GM12878 (cell line): Measurements from ENCODE around the gene HMOX2. TPM values are rescaled to one million over a fixed set of nuclear protein-coding genes. Genes with fewer than 3 reads are reported as not detected.

ENCODE experiments used
- BCL3 ChIP-seq: IDR thresholded peaks from 2 replicates; pipeline ENCODE4 v1.6.1; 2011; ENCODE audit warnings: borderline replicate concordance, low read depth, mild to moderate bottlenecking, moderate library complexity, low read length; ENCODE audit not compliant: insufficient read depth, poor library complexity, severe bottlenecking
- BRCA1 ChIP-seq: IDR thresholded peaks from 2 replicates; pipeline ENCODE4 v1.6.1; 2011; ENCODE audit warnings: low read depth, low read length, improper control_type of control experiment
- CTCF ChIP-seq, 3 experiments: IDR thresholded peaks in 2 of 3; conservative IDR thresholded peaks in 1 of 3; 2 replicates each; pipeline ENCODE4 v1.5.1; 2011; ENCODE audit warnings: low read depth in 3 of 3, low read length in 3 of 3, mild to moderate bottlenecking in 3 of 3, control low read depth in 2 of 3, moderate library complexity in 2 of 3, inconsistent platforms in 1 of 3, mixed read lengths in 1 of 3; ENCODE audit not compliant: control insufficient read depth in 2 of 3, insufficient read depth in 1 of 3; ENCODE audit errors: extremely low read depth in 1 of 3
- E4F1 ChIP-seq: fragments of 450-650 bp; IDR thresholded peaks from 2 replicates; pipeline ENCODE4 v1.6.1; 2018; ENCODE audit warnings: borderline replicate concordance, mild to moderate bottlenecking; ENCODE audit not compliant: partially characterized antibody
- IKZF1 ChIP-seq: fragments of 450-650 bp; conservative IDR thresholded peaks from 2 replicates; pipeline ENCODE4 v1.6.1; 2017; ENCODE audit warnings: antibody characterized with exemption, mild to moderate bottlenecking
- IKZF2 ChIP-seq, 2 experiments: fragments of 450-650 bp; IDR thresholded peaks; 2 replicates each; pipeline ENCODE4 v1.6.1; 2017; ENCODE audit warnings: mild to moderate bottlenecking in 2 of 2, moderate library complexity in 2 of 2
- MEF2A ChIP-seq: IDR thresholded peaks from 2 replicates; pipeline ENCODE4 v1.6.1; 2011; ENCODE audit warnings: low read depth, mild to moderate bottlenecking, low read length, moderate library complexity; ENCODE audit not compliant: insufficient read depth
- MTA2 ChIP-seq: fragments of 450-650 bp; IDR thresholded peaks from 2 replicates; pipeline ENCODE4 v1.6.1; 2016; ENCODE audit warnings: low read depth, mild to moderate bottlenecking, moderate library complexity
- NFIC ChIP-seq: IDR thresholded peaks from 2 replicates; pipeline ENCODE4 v1.6.1; 2012; ENCODE audit warnings: low read depth, mild to moderate bottlenecking, inconsistent platforms, low read length, moderate library complexity
- RFX5 ChIP-seq: IDR thresholded peaks from 2 replicates; pipeline ENCODE4 v1.6.1; 2011; ENCODE audit warnings: low read depth, low read length, improper control_type of control experiment
- SREBF2 ChIP-seq: IDR thresholded peaks from 2 replicates; pipeline ENCODE4 v1.6.1; 2012; ENCODE audit warnings: mild to moderate bottlenecking, low read length
- TCF12 ChIP-seq: IDR thresholded peaks from 2 replicates; pipeline ENCODE4 v1.6.1; 2011; ENCODE audit warnings: low read depth, mild to moderate bottlenecking, low read length
- TCF3 ChIP-seq: IDR thresholded peaks from 2 replicates; pipeline ENCODE4 v1.6.1; 2012; ENCODE audit warnings: low read depth, mild to moderate bottlenecking, low read length, borderline replicate concordance; ENCODE audit not compliant: insufficient read depth
- ZSCAN29 ChIP-seq: fragments of 450-650 bp; IDR thresholded peaks from 2 replicates; pipeline ENCODE4 v1.6.1; 2017; ENCODE audit warnings: mild to moderate bottlenecking, moderate library complexity
- polyA plus RNA-seq, 11 experiments: library from polyadenylated mRNA; depleted of rRNA in 4 of 11; unstranded in 6 of 11; stranded (reverse) in 5 of 11; fragments of >200 nt; fragmentation: Nextera tagmentation in 4 of 11; fragmentation: Illumina TruSeq in 1 of 11; extraction: Ambion mirVana in 4 of 11; extraction: Trizol in 1 of 11; gene quantifications; 1 replicate in 1 of 11; 2 replicates in 10 of 11; pipeline versions ENCODE4 v1.2.1 to v1.2.3, GENCODE V29; 2011 to 2016; ENCODE audit warnings: inconsistent platforms in 2 of 11, missing spikeins in 2 of 11, low read depth in 1 of 11
- total RNA-seq, 4 experiments: library from RNA; depleted of rRNA in 3 of 4; stranded (reverse); fragments of >200 nt in 3 of 4; fragmentation: Illumina TruSeq in 1 of 4; extraction: Trizol in 1 of 4; gene quantifications; 2 replicates each; pipeline versions ENCODE4 v1.2.1 to v1.2.3, GENCODE V29; 2013 to 2021
- TF ChIP-seq, protein P1 (sequence below): fragments of 450-650 bp; IDR thresholded peaks from 2 replicates; pipeline ENCODE4 v1.6.1; 2014; ENCODE audit warnings: mild to moderate bottlenecking
- TF ChIP-seq, protein P2 (sequence below): fragments of 450-650 bp; IDR thresholded peaks from 2 replicates; pipeline ENCODE4 v1.6.1; 2016; ENCODE audit warnings: mild to moderate bottlenecking, moderate library complexity, borderline replicate concordance

Gene HMOX2
- total and polyA plus RNA-seq, 10 of the 15 experiments (the other 5 are each of a cell fraction or from before 2014, with no cell fraction given) = 26.4 to 111 (median 57.8) TPM

DNA sequence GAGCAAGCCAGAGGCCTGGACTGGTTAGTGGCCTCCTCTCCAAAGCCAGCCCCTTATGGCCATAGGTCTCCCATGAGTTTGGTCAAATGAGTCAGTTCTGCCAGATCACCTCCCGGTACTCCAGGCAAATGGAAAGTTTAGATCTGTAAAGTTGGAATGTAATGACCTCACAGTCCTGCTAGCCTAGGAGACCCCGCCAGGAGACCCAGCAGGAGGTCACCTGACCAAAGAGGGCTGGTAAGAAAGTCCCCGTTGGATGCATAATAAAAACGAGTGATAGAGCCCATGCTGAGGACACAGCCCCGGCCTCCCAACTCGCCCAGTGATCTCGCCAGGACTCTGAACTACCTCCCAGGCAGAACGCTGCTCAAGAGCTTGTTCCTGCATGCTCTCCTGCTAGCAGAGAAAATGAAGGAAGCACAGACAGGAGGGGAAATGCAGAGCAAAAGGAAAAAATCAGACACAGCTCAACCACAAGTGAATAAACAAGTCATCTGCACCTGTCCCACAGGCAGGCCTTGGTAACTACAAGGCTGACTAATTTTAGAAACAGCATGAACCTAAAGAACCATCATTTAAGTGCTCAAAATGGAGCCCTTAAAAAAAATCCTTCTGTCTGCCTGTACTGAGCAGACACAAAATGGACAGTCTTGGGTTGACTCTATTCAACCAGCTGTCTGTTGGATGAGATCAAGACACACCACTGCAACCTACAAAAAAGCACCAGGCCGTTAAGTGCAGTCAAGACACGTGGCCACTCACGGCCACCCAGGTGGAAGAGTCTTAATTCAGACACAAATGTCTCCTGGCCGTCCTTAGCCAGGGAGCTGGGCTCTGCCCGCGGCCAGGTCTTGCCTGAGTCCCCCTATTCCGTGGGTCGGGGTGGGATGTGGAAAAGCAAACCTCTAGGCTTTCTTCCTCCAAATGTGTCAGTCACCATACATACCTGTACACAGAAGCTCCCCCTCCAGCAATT is 53.2 kb downstream of the HMOX2 start (continued):
- TF ChIP-seq BCL3 (no peak), TCF12 (0 out of 2 replicates have a peak, but pooled peaks have one; percentile 24), MEF2A (peak; percentile 65; the same call in 1 of the 2 replicates), CTCF (IDR thresholded peaks at IDR 0.05 in 2 of 3, conservative IDR thresholded peaks at IDR 0.05 in 1 of 3; ENCODE audit: control insufficient read depth in 2 of 3, extremely low read depth in 1 of 3, insufficient read depth in 1 of 3, low read depth in 3 of 3, low read length in 3 of 3) (peak in 1 of 3 experiments; percentile 20; a peak in 1 of 6 replicates), RFX5 (no peak), IKZF1 (peak; percentile 44; the same call in 1 of the 2 replicates), MTA2 (0 out of 2 replicates have a peak, but pooled peaks have one; percentile 21), E4F1 (no peak), ZSCAN29 (no peak), TCF3 (no peak), BRCA1 (no peak), NFIC (no peak), IKZF2 (IDR thresholded peaks at IDR 0.05) (peak in 1 of 2 experiments; percentile 41; a peak in 2 of 4 replicates), SREBF2 (no peak)
- TF ChIP-seq, protein P1, sequence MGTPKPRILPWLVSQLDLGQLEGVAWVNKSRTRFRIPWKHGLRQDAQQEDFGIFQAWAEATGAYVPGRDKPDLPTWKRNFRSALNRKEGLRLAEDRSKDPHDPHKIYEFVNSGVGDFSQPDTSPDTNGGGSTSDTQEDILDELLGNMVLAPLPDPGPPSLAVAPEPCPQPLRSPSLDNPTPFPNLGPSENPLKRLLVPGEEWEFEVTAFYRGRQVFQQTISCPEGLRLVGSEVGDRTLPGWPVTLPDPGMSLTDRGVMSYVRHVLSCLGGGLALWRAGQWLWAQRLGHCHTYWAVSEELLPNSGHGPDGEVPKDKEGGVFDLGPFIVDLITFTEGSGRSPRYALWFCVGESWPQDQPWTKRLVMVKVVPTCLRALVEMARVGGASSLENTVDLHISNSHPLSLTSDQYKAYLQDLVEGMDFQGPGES = no peak
- TF ChIP-seq, protein P2, sequence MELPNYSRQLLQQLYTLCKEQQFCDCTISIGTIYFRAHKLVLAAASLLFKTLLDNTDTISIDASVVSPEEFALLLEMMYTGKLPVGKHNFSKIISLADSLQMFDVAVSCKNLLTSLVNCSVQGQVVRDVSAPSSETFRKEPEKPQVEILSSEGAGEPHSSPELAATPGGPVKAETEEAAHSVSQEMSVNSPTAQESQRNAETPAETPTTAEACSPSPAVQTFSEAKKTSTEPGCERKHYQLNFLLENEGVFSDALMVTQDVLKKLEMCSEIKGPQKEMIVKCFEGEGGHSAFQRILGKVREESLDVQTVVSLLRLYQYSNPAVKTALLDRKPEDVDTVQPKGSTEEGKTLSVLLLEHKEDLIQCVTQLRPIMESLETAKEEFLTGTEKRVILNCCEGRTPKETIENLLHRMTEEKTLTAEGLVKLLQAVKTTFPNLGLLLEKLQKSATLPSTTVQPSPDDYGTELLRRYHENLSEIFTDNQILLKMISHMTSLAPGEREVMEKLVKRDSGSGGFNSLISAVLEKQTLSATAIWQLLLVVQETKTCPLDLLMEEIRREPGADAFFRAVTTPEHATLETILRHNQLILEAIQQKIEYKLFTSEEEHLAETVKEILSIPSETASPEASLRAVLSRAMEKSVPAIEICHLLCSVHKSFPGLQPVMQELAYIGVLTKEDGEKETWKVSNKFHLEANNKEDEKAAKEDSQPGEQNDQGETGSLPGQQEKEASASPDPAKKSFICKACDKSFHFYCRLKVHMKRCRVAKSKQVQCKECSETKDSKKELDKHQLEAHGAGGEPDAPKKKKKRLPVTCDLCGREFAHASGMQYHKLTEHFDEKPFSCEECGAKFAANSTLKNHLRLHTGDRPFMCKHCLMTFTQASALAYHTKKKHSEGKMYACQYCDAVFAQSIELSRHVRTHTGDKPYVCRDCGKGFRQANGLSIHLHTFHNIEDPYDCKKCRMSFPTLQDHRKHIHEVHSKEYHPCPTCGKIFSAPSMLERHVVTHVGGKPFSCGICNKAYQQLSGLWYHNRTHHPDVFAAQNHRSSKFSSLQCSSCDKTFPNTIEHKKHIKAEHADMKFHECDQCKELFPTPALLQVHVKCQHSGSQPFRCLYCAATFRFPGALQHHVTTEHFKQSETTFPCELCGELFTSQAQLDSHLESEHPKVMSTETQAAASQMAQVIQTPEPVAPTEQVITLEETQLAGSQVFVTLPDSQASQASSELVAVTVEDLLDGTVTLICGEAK = no peak
